ENCODE measurements around the gene PHYH.

DNA sequence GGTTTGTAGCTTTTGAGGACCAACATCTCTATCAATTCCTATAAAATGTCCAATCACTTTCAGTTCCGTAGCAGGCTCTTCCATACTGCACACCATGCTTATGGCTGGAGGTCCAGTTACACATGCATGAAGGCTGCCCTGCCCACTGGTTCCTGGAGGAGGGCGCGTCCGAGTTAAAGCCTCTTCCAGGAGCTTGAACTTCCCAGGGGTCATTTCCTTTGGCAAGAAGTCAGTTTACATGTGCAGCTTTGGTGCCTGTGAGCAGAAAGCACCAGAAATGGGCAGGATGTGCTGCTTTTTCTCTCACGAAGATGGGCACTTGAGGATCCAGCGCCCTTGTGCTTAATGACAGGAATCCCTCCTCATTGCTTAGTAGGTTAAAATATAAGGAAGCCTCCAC is 17.6 kb upstream of the PHYH start:
- TF ChIP-seq CTCF (IDR thresholded peaks at IDR 0.05) (no peak), POLR2A (IDR thresholded peaks at IDR 0.05) (no peak)

Data from breast epithelium (tissue), 3 donors.